ENCODE results near the gene SESTD1.
"Not testable (repeated sequence)": the region's sequence is repeated elsewhere in the genome, so short reads cannot be mapped to it uniquely, and the experiment has no call there.

Gene SESTD1

DNA sequence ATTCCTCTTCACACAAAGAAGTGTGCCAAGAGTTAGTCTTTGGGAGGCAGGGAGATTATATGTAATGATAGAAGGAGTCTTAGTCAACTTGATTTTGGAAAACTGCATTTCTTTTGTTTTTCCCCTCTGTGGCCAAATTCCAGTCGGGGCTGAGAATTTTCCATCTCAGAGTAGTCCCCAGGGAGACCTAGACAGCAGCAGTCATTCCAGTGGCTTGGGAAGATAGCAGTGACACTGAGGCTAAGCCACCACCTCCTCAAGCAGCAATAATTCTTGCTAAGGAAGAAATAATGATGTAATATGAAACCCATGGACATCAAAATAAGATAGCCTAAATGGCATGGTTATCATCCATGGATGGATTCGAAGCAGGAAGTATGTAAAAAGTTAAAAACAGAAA lies 193.7 kb downstream of the SESTD1 start:
- no peak overlapping the region for H3K4me3 ChIP-seq (ENCODE audit: low read depth, low read length)

GRCh38 chr2:179069685-179070084 lies 194.9 kb downstream of the SESTD1 start:
- Histone ChIP-seq H2AFZ (ENCODE audit: low read length, unreplicated experiment) (no peak overlapping the region), H3K79me2 (ENCODE audit: control insufficient read depth, insufficient read depth, low read length, unreplicated experiment) (no peaks in the 10 kb centered on the region), H3K4me3 (ENCODE audit: low read depth, low read length) (no peak overlapping the region), H3K27me3 (ENCODE audit: insufficient read depth, low read length) (peaks cover 13% of the 10 kb centered on the region; the same call in 1 of the 2 replicates), H3K27ac (ENCODE audit: low read depth, low read length) (no peak overlapping the region), H3K36me3 (ENCODE audit: insufficient read depth, low read length) (no peaks in the 10 kb centered on the region), H3K4me1 (ENCODE audit: control insufficient read depth, insufficient read depth, low read length, unreplicated experiment) (no peaks in the 10 kb centered on the region)

More for the DNA sequence above, 193.7 kb downstream of the SESTD1 start:
- Histone ChIP-seq H3K4me1 (ENCODE audit: control insufficient read depth, insufficient read depth, low read length, unreplicated experiment) (no peaks in the 10 kb centered on the region), H3K36me3 (ENCODE audit: insufficient read depth, low read length) (no peaks in the 10 kb centered on the region), H3K27ac (ENCODE audit: low read depth, low read length) (no peak overlapping the region), H2AFZ (ENCODE audit: low read length, unreplicated experiment) (no peak overlapping the region), H3K79me2 (ENCODE audit: control insufficient read depth, insufficient read depth, low read length, unreplicated experiment) (no peaks in the 10 kb centered on the region), H3K27me3 (ENCODE audit: insufficient read depth, low read length) (peaks cover 13% of the 10 kb centered on the region; the same call in 1 of the 2 replicates)

DNA sequence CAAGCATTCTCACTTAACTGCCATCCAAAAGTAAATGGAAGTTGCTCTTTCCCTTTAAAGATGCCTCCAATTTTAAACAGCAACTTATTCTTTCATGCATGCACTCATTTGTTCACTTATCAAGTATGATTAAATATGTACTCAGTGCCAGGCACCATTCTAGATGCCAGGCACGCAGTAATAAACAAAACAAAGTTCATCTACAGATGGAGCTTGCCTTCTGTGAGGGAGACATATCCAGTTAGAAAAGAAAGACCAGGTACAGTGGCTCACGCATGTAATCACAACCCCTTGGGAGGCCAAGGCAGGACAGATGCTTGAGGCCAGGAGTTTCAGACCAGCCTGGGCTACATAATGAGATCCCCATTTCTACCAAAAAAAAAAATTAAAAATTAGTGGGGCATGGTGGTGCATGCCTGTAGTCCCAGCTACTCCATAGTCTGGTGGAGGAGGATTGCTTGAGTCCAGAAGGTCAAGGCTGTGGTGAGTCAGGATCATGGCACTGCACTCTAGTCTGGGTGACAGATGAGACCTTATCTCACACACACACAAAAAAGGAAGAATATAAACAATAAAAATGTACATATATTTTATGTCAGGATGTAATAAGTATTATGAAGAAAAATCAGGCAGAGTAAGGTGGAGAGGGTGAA lies 195.5 kb downstream of the SESTD1 start:
- H3K36me3 ChIP-seq (ENCODE audit: insufficient read depth, low read length), result no peaks in the 10 kb centered on the region
- no peak overlapping the region for H3K4me3 ChIP-seq (ENCODE audit: low read depth, low read length)
- H2AFZ ChIP-seq (ENCODE audit: low read length, unreplicated experiment), result no peak overlapping the region
- no peaks in the 10 kb centered on the region for H3K79me2 ChIP-seq (ENCODE audit: control insufficient read depth, insufficient read depth, low read length, unreplicated experiment)
- H3K4me1 ChIP-seq (ENCODE audit: control insufficient read depth, insufficient read depth, low read length, unreplicated experiment), result no peaks in the 10 kb centered on the region
- no peak overlapping the region for H3K27ac ChIP-seq (ENCODE audit: low read depth, low read length)
- H3K27me3 ChIP-seq (ENCODE audit: insufficient read depth, low read length), result peaks cover 10% of the 10 kb centered on the region; the same call in 1 of the 2 replicates

- Histone ChIP-seq H3K4me3 (ENCODE audit: low read depth, low read length) (no peak overlapping the region), H3K79me2 (ENCODE audit: control insufficient read depth, insufficient read depth, low read length, unreplicated experiment) (no peaks in the 10 kb centered on the region), H2AFZ (ENCODE audit: low read length, unreplicated experiment) (no peak overlapping the region), H3K27ac (ENCODE audit: low read depth, low read length) (no peak overlapping the region), H3K36me3 (ENCODE audit: insufficient read depth, low read length) (no peaks in the 10 kb centered on the region), H3K27me3 (ENCODE audit: insufficient read depth, low read length) (no peaks in the 10 kb centered on the region), H3K4me1 (ENCODE audit: control insufficient read depth, insufficient read depth, low read length, unreplicated experiment) (no peaks in the 10 kb centered on the region)
Measured at GRCh38 chr2:179059026-179059700, 205.5 kb downstream of the SESTD1 start.

- H3K4me3 ChIP-seq (ENCODE audit: low read depth, low read length), result no peak overlapping the region
- no peak overlapping the region for H3K27ac ChIP-seq (ENCODE audit: low read depth, low read length)
- H3K27me3 ChIP-seq (ENCODE audit: insufficient read depth, low read length), result no peaks in the 10 kb centered on the region
- H3K4me1 ChIP-seq (ENCODE audit: control insufficient read depth, insufficient read depth, low read length, unreplicated experiment), result no peaks in the 10 kb centered on the region
- H2AFZ ChIP-seq (ENCODE audit: low read length, unreplicated experiment), result no peak overlapping the region
- no peaks in the 10 kb centered on the region for H3K79me2 ChIP-seq (ENCODE audit: control insufficient read depth, insufficient read depth, low read length, unreplicated experiment)
- no peaks in the 10 kb centered on the region for H3K36me3 ChIP-seq (ENCODE audit: insufficient read depth, low read length)
Measured at GRCh38 chr2:179057737-179058136, 206.9 kb downstream of the SESTD1 start.

DNA sequence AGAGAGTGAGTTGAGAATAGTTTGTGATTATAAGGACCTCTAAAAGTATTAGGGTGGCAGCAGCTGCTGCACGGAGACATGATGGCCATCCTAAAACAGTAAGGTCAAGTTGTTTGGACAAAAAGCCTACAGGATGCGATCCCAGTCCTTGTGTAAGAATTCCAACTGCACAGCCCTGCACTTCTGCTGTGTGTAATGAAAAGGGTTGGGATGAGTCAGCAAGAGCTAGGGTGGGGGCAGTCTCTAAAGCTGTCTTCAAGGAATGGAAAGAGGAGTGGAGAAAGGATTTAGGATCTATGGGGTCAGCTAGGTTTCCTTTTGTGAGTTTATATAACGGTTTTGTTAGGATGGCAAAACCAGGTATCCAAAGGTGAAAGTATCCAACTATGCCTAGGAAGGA lies 211.1 kb downstream of the SESTD1 start:
- not testable (repeated sequence) for H2AFZ ChIP-seq (ENCODE audit: low read length, unreplicated experiment); H3K27ac ChIP-seq (ENCODE audit: low read depth, low read length); H3K4me3 ChIP-seq (ENCODE audit: low read depth, low read length); H3K36me3 ChIP-seq (ENCODE audit: insufficient read depth, low read length); H3K79me2 ChIP-seq (ENCODE audit: control insufficient read depth, insufficient read depth, low read length, unreplicated experiment); H3K27me3 ChIP-seq (ENCODE audit: insufficient read depth, low read length); H3K4me1 ChIP-seq (ENCODE audit: control insufficient read depth, insufficient read depth, low read length, unreplicated experiment)

Measured in ACC112 (cell line).